Right ventricle myocardium inferior (tissue), 1 donor: ENCODE results near the gene ZSCAN31. TPM values are rescaled to one million over a fixed set of nuclear protein-coding genes. Genes with fewer than 3 reads are reported as not detected.

Experiments
- ATAC-seq: fragments of 200-7000 bp; cut with Tn5 transposase; one replicate; pipeline ENCODE4 v1.9.1; 2020; ENCODE audit warnings: mild to moderate bottlenecking, moderate library complexity
- DNase-seq: peaks from one replicate; pipeline ENCODE4 v3.0.0; 2021; ENCODE audit errors: missing footprints
- intact Hi-C: fragments of 100-400 bp; cut with DNase I; formaldehyde crosslinking; loops from one replicate; pipeline ENCODE4 v1.11.0; 2022
- total RNA-seq: library from RNA; stranded (reverse); fragmentation: NEBNext Ultra II Directional; extraction: Animal tissue kit (Norgen Biotek cat#: 25700); gene quantifications from one replicate; pipeline ENCODE4 v1.2.1, GENCODE V29; 2021
- donor health status: DM: no; HTN: yes; CAD: no; lungs with severe emphysema.

Gene ZSCAN31
- total RNA-seq, 1 donor from 2014 or later, result 10.2 TPM

- DNase-seq, result no peak
- ATAC-seq, result no peak
- intact Hi-C loops, result loop anchor here (5.0 kb wide), 2 partner anchors 57 to 77 kb away; partner anchors contain the start of gene ZSCAN31
Observed at GRCh38 chr6:28280595-28281287, 55.2 kb downstream of the ZSCAN31 start.

- DNase-seq, result no peak
- ATAC-seq, result no peak
- intact Hi-C loops, result no loop called here
Observed at GRCh38 chr6:28277746-28278145, 58.2 kb downstream of the ZSCAN31 start.

- intact Hi-C loops, result no loop called here
- no peak for DNase-seq
- ATAC-seq, result no peak
Observed at GRCh38 chr6:28274888-28275287, 61.1 kb downstream of the ZSCAN31 start.

Other genes with a start within 250 kb of the ZSCAN31 start
- gene ZSCAN16, start 211.5 kb downstream of the ZSCAN31 start, total RNA-seq, result 2.2 TPM
- 12.7 TPM for gene ZKSCAN8, start 194.3 kb downstream of the ZSCAN31 start, total RNA-seq
- gene ZSCAN9, start 110.9 kb downstream of the ZSCAN31 start, total RNA-seq, result 9.4 TPM
- 2.5 TPM for gene ZKSCAN4, start 83.9 kb downstream of the ZSCAN31 start, total RNA-seq
- gene NKAPL, start 76.9 kb downstream of the ZSCAN31 start, total RNA-seq, result 7.4 TPM
- gene ZSCAN26, start 69.0 kb downstream of the ZSCAN31 start, total RNA-seq, result 11.1 TPM
- gene PGBD1, start 54.6 kb downstream of the ZSCAN31 start, total RNA-seq, result 2.5 TPM
- gene ZKSCAN3, start 13.8 kb upstream of the ZSCAN31 start, total RNA-seq, result 4.0 TPM
- 2.4 TPM for gene ZSCAN12, start 63.6 kb upstream of the ZSCAN31 start, total RNA-seq
- 1.3 TPM for gene ZSCAN23, start 107.3 kb upstream of the ZSCAN31 start, total RNA-seq
- not detected for gene GPX6, start 179.6 kb upstream of the ZSCAN31 start, total RNA-seq
- not detected for gene GPX5, start 189.7 kb upstream of the ZSCAN31 start, total RNA-seq